ENCODE data around the gene ZYX.
A peak's percentile ranks its signal among the peaks of the same experiment; 100 is the strongest.

ZYX gene

GRCh38 chr7:143393267-143394041, 12.3 kb downstream of the ZYX start:
- Mint-ChIP-seq H3K27ac (peak overlapping the region; percentile 44), H3K9me3 (no peaks in the 10 kb centered on the region), H3K4me3 (no peak overlapping the region), H3K36me3 (ENCODE audit: low read depth) (peaks cover 24% of the 10 kb centered on the region), H3K27me3 (ENCODE audit: low read depth, poor library complexity) (peaks cover 3% of the 10 kb centered on the region), H3K4me1 (peaks cover 22% of the 10 kb centered on the region)
- DNase-seq: no peak
- no peak for TF ChIP-seq CTCF (IDR thresholded peaks at IDR 0.05)

GRCh38 chr7:143394068-143394467, 12.9 kb downstream of the ZYX start:
- Mint-ChIP-seq H3K27me3 (ENCODE audit: low read depth, poor library complexity) (peaks cover 3% of the 10 kb centered on the region), H3K27ac (peak overlapping the region; percentile 44), H3K36me3 (ENCODE audit: low read depth) (peaks cover 22% of the 10 kb centered on the region), H3K4me3 (no peak overlapping the region), H3K4me1 (peaks cover 20% of the 10 kb centered on the region), H3K9me3 (no peaks in the 10 kb centered on the region)
- no peak for DNase-seq
- TF ChIP-seq CTCF (IDR thresholded peaks at IDR 0.05): no peak

- Mint-ChIP-seq H3K36me3 (ENCODE audit: low read depth) (peaks cover 15% of the 10 kb centered on the region), H3K4me1 (peaks cover 13% of the 10 kb centered on the region), H3K9me3 (no peaks in the 10 kb centered on the region), H3K27me3 (ENCODE audit: low read depth, poor library complexity) (peaks cover 7% of the 10 kb centered on the region), H3K27ac (no peak overlapping the region), H3K4me3 (no peak overlapping the region)
- no peak for DNase-seq
- TF ChIP-seq CTCF (IDR thresholded peaks at IDR 0.05): no peak
These were observed 13.6 kb downstream of the ZYX start for GRCh38 chr7:143394777-143395176.

- no peak for TF ChIP-seq CTCF (IDR thresholded peaks at IDR 0.05)
- Mint-ChIP-seq H3K4me3 (no peak overlapping the region), H3K27me3 (ENCODE audit: low read depth, poor library complexity) (peaks cover 7% of the 10 kb centered on the region), H3K9me3 (no peaks in the 10 kb centered on the region), H3K36me3 (ENCODE audit: low read depth) (peaks cover 8% of the 10 kb centered on the region), H3K27ac (no peak overlapping the region), H3K4me1 (peaks cover 10% of the 10 kb centered on the region)
- no peak for DNase-seq
These were observed 14.3 kb downstream of the ZYX start for GRCh38 chr7:143395187-143396149.

- no peak overlapping the region for H3K4me3 Mint-ChIP-seq
- no peak overlapping the region for H3K27ac Mint-ChIP-seq
- no peak for TF ChIP-seq CTCF (IDR thresholded peaks at IDR 0.05)
- peaks cover 7% of the 10 kb centered on the region for H3K27me3 Mint-ChIP-seq (ENCODE audit: low read depth, poor library complexity)
- H3K36me3 Mint-ChIP-seq (ENCODE audit: low read depth): peaks cover 4% of the 10 kb centered on the region
- no peaks in the 10 kb centered on the region for H3K9me3 Mint-ChIP-seq
- peaks cover 10% of the 10 kb centered on the region for H3K4me1 Mint-ChIP-seq
- no peak for DNase-seq
These were observed 15.0 kb downstream of the ZYX start for GRCh38 chr7:143396182-143396581.

Data from nephron progenitor cell (in vitro differentiated cells).